Gastrocnemius medialis (tissue), 4 donors: ENCODE data around the gene GRK4.
"Not testable (repeated sequence)": the region's sequence is repeated elsewhere in the genome, so short reads cannot be mapped to it uniquely, and the experiment has no call there.

Source experiments
- POLR2A ChIP-seq, 2 donors: fragments of 450-650 bp; IDR thresholded peaks; one replicate each; pipeline ENCODE4 v1.6.1; 2017; ENCODE audit warnings: antibody characterized with exemption in 2 of 2, mild to moderate bottlenecking in 2 of 2, moderate library complexity in 2 of 2
- TF ChIP-seq, protein P1 (sequence below), 5 experiments: fragments of 450-650 bp in 3 of 5; fragments of 200-600 bp in 2 of 5; sonication (generic) in 2 of 5; IDR thresholded peaks in 4 of 5; conservative IDR thresholded peaks in 1 of 5; 1 replicate in 4 of 5; 2 replicates in 1 of 5; pipeline ENCODE4 v1.5.1; 2016 to 2019; ENCODE audit warnings: antibody characterized with exemption in 5 of 5, mild to moderate bottlenecking in 3 of 5, moderate library complexity in 3 of 5

GRCh38 chr4:2918300-2918699 lies 45.1 kb upstream of the GRK4 start:
- TF ChIP-seq, protein P1, sequence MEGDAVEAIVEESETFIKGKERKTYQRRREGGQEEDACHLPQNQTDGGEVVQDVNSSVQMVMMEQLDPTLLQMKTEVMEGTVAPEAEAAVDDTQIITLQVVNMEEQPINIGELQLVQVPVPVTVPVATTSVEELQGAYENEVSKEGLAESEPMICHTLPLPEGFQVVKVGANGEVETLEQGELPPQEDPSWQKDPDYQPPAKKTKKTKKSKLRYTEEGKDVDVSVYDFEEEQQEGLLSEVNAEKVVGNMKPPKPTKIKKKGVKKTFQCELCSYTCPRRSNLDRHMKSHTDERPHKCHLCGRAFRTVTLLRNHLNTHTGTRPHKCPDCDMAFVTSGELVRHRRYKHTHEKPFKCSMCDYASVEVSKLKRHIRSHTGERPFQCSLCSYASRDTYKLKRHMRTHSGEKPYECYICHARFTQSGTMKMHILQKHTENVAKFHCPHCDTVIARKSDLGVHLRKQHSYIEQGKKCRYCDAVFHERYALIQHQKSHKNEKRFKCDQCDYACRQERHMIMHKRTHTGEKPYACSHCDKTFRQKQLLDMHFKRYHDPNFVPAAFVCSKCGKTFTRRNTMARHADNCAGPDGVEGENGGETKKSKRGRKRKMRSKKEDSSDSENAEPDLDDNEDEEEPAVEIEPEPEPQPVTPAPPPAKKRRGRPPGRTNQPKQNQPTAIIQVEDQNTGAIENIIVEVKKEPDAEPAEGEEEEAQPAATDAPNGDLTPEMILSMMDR (IDR thresholded peaks at IDR 0.05 in 4 of 5, conservative IDR thresholded peaks at IDR 0.05 in 1 of 5): not testable (repeated sequence)
- TF ChIP-seq POLR2A (IDR thresholded peaks at IDR 0.05): not testable (repeated sequence)
